ENCODE data around the gene SLC22A23.

The SLC22A23 gene

DNA sequence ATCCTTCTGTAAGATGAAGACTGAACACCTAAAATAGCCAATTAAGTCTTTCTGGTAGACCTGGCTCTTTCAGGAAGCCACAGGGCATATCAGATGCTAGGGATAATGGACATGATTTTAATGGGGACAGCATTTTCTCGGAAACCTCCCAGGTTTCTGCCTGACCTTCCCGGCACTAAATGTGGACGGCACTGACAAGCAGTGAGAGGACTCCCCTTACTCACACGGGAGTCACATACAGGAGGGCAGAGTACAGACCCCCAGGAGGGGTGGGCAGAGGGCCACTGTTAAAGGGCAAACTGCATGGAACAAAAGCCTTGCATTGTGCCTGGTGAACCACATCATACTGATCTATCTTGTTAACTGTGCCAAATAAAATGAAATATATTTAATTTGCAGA is 178.2 kb downstream of the SLC22A23 start:
- H3K4me3 ChIP-seq (replicated peaks; ENCODE audit: low read depth, low read length), result no peak overlapping the region
- TF ChIP-seq CTCF (IDR thresholded peaks at IDR 0.05; ENCODE audit: low read depth, low read length, missing control alignments), result no peak
- DNase-seq (ENCODE audit: extremely low read depth, low read depth), result no peak

DNA sequence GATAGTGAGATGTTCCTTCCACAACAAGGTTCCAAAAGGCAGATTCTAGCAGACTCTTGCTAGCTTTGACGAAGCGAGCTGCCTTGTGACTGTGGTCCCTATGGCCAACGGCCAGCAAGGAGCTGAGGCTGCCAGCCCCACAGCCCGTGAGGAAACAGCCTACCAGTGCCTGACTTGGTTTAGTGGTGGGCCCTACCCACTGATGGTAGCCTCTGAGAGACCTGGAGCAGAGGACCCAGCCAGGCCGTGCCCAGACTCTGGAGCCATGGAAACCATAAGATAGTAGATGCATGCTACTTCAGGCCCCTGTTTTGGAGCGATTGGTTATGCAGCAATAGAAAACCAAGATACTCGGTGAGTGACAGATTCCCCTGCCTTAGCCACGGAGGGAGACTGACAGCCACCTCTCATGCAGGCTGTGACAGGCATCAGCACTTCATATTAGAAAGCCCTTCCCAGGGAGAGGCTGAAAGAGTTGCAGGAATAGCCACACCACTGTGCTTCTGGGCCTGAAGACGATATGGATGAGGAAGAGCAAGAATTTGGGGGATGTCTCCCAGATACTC is 178.9 kb downstream of the SLC22A23 start:
- no peak for TF ChIP-seq CTCF (IDR thresholded peaks at IDR 0.05; ENCODE audit: low read depth, low read length, missing control alignments)
- no peak for DNase-seq (ENCODE audit: extremely low read depth, low read depth)
- H3K4me3 ChIP-seq (replicated peaks; ENCODE audit: low read depth, low read length), result no peak overlapping the region

DNA sequence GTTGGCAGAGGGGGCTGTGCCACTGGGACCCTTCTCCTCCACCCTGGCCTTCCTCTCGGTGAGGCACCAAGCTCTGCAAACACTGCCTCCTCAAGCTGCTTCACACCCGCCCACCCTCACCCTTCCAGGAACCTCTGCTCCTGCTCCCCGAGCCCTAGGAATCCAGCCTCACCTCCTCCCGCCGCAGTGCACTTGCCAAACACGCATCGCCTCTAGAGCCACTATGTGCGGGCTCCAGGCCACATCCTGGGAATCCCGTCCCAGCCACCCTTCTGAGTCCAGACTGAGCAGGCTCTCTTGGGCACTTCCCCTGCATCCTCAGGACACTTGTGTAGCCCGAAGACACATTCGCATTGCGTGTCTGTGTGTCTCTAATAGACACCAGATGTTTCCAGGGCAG is 179.6 kb downstream of the SLC22A23 start:
- H3K4me3 ChIP-seq (replicated peaks; ENCODE audit: low read depth, low read length), result no peak overlapping the region
- no peak for TF ChIP-seq CTCF (IDR thresholded peaks at IDR 0.05; ENCODE audit: low read depth, low read length, missing control alignments)
- DNase-seq (ENCODE audit: extremely low read depth, low read depth), result peak; percentile 17

GRCh38 chr6:3276174-3277167 is 180.4 kb downstream of the SLC22A23 start:
- H3K4me3 ChIP-seq (replicated peaks; ENCODE audit: low read depth, low read length), result no peak overlapping the region
- no peak for DNase-seq (ENCODE audit: extremely low read depth, low read depth)
- TF ChIP-seq CTCF (IDR thresholded peaks at IDR 0.05; ENCODE audit: low read depth, low read length, missing control alignments), result no peak

- no peak for DNase-seq (ENCODE audit: extremely low read depth, low read depth)
- H3K4me3 ChIP-seq (replicated peaks; ENCODE audit: low read depth, low read length), result no peak overlapping the region
- TF ChIP-seq CTCF (IDR thresholded peaks at IDR 0.05; ENCODE audit: low read depth, low read length, missing control alignments), result no peak
Measured at GRCh38 chr6:3273707-3274521, 182.9 kb downstream of the SLC22A23 start.

DNA sequence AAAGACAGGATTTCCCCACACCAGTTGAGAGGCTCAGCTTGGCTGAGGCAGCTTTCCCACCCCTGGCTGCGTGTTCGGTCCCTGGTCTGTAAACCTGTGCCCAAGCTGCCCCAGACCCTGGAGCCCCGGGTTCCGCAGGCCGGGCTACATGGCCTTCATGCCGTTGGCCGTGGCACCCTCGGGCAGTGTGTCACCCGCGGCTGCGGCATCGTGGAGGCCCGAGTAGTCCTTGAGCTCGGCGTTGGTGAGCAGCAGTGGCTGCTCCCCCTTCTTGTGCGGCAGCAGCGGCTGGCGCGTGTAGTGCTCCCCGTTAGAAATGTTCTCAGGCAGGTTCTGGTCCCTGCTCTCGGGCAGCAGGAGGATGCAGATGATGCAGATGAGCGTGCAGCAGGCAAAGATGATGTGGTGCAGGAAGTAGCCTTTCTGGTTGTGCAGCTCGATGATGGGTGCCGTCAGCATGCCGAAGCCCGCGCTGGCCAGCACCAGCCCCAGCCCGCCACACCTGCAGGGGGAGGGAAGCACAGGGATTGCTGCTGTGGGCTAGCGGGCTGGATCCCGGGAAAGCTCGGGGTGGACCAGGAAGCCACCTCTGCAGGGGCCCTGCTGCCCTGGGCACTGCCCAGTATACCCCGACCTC is 183.8 kb downstream of the SLC22A23 start:
- no peak for TF ChIP-seq CTCF (IDR thresholded peaks at IDR 0.05; ENCODE audit: low read depth, low read length, missing control alignments)
- no peak for DNase-seq (ENCODE audit: extremely low read depth, low read depth)
- H3K4me3 ChIP-seq (replicated peaks; ENCODE audit: low read depth, low read length), result no peak overlapping the region

All from HFF-Myc (cell line).